CD4-positive, alpha-beta T cell treated with Interleukin-21 for 1 hour (primary cell): ENCODE data around the gene ZEB2.
"Not testable (repeated sequence)": the region's sequence is repeated elsewhere in the genome, so short reads cannot be mapped to it uniquely, and the experiment has no call there.

Experiments
- DNase-seq: peaks from one replicate; pipeline ENCODE4 v3.0.0-alpha.2; 2020

ZEB2 gene

DNA sequence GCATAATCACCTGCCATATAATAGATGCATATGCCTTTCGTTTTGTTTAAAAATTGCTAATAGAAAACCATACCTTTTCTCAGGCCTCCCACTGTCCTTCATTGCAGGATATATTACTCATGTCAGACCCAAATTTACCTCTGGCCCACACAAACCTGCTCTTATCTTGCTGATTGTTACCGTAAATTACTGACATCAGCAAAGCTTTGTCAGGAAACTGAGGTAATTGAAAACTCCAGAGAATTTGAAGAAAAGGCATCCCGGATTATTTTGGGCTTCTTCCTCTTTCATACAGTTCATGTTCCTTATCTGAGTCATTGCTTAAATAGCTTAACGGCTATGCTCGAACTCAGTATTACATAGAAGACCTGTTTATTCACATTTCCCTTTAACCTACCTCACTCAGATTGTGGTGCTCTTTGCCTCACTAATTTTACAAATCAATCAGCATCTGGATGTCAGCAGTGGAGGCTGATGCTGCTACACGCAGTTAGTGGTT lies 145.7 kb downstream of the ZEB2 start:
- DNase-seq: no peak

GRCh38 chr2:144372410-144373080 lies 147.4 kb downstream of the ZEB2 start:
- no peak for DNase-seq

- no peak for DNase-seq
These were observed 148.9 kb downstream of the ZEB2 start for GRCh38 chr2:144370937-144371584.

GRCh38 chr2:144369416-144369815 lies 150.5 kb downstream of the ZEB2 start:
- DNase-seq: no peak

GRCh38 chr2:144366825-144367429 lies 153.0 kb downstream of the ZEB2 start:
- DNase-seq: no peak

- no peak for DNase-seq
These were observed 154.8 kb downstream of the ZEB2 start for GRCh38 chr2:144364944-144365738.

DNA sequence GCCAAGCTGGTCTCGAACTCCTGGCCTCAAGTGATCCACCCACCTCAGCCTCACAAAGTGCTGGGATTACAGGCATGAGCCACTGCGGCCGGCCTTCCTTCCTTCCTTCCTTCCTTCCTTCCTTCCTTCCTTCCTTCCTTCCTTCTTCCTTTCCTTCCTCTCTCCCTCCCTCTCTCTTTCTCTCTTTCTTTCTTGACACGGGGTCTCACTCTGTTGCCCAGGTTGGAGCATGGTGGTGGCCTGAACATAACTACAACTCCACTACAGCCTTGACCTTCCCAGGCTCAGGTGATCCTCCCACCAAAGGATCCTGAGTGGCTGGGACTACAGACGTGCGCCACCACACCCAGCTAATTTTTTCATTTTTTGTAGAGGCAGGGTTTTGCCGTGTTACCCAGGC lies 155.7 kb downstream of the ZEB2 start:
- DNase-seq: not testable (repeated sequence)

- DNase-seq: no peak
These were observed 157.5 kb downstream of the ZEB2 start for GRCh38 chr2:144362401-144362800.

DNA sequence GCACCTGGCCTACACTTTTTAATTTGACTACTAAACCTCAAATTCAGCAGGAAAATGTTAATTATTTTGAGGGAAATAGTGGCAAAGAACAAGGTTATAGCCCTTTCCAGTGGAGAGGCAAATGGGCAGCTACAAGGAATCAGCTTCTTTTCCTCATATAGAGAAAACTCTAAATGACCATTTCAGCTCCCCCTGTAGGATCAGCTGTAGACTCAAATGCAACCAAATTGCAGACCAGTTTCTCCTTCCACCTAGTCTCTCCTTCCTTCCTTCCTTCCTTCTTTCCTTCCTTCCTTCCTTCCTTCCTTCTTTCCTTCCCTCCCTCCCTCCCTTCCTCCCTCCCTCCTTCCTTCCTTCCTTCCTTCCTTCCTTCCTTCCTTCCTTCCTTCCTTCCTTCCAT lies 158.2 kb downstream of the ZEB2 start:
- no peak for DNase-seq

GRCh38 chr2:144359684-144360083 lies 160.2 kb downstream of the ZEB2 start:
- no peak for DNase-seq

- no peak for DNase-seq
These were observed 160.9 kb downstream of the ZEB2 start for GRCh38 chr2:144358979-144359541.

- no peak for DNase-seq
These were observed 161.4 kb downstream of the ZEB2 start for GRCh38 chr2:144358374-144358964.

DNA sequence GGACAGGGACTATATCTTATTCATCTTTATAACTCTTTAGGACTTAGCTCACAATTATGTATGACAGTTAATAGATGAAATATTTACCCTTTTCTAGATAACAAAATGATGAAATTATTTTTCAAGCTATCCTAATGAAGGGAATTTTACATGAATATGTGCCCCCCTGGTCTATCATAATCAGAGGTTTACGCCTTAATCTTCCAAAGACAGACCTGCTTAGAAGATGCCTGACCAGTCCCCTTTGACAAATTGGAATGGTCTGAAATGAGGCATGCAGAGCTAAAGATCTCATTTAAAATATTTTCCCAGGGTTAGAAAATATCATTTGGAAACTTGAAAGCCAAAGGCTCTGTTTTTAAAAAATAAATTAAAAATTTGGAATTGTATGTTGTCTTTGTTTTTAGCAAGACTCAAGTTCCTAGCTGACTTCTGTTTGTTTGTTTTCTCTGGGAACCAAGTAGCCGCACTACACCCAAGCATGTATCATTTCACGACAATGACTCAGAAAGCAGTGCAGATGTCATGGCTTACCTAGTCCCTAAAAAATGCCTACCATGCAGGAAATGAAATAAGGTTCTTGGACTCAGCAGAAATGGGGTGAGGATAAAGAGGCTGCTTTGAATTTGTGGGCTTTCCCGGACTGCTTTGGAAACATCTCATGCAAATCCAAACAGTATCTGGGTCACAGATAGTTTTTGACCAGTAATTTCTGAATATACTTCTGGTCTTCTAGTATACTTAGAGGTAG lies 162.1 kb downstream of the ZEB2 start:
- no peak for DNase-seq

GRCh38 chr2:144356402-144356801 lies 163.5 kb downstream of the ZEB2 start:
- no peak for DNase-seq

DNA sequence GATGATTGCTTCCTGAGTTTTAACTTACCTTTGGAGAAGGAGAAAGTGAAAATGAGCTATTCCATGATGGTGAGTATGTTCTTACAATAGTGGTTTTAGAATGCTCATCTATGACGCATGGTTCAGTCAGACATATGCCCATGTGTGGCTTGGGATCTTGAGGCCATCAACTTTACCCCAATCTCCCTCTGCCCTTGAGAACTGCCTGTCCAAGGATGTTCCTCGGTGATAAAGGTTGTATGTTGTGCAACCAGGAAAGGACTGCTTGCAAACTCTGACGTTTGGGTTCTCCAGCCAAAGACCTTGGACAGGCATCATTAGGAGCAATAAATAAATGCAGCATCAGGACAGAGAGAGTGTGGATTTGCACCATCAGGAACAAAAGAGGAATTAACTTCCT lies 165.0 kb downstream of the ZEB2 start:
- DNase-seq: no peak

DNA sequence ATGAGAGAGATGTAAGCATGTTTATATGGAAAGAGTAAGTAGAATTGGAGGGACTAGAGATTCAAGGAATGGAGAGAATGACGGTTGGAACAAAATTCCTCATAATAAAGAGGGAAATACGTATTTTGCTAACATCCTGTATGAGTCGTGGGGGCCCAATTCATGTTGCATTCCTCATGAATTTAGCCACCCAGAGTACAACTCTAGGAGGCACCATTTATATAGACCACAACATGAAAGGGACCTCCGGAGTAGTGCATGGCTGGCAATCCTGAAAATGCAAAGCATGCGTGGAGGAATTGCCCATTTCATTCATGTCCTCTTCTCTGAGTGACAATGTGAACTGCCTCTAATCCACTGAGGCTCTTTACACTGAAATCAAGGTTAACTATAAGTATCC lies 168.2 kb downstream of the ZEB2 start:
- no peak for DNase-seq

- no peak for DNase-seq
These were observed 169.6 kb downstream of the ZEB2 start for GRCh38 chr2:144350151-144350802.

GRCh38 chr2:144349674-144350073 lies 170.2 kb downstream of the ZEB2 start:
- no peak for DNase-seq

DNA sequence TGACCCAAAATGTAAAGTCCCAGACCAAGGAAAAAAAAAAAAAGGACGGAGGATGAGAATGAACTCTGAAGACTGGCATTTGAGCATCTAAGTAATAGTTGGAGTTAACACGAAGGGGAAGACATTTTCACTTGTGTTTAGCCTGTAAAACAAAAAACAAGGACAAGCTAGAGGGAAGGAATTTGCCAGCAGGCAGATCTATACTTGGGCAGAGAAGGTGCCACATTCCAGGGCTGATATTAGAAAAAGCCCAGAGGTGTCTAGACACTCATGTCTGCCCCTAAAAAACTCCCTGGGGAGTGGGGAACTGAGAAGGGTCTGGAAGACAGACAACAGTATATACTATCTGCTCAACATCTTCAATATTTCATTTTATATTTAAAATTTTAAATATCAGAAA lies 171.1 kb downstream of the ZEB2 start:
- DNase-seq: no peak

DNA sequence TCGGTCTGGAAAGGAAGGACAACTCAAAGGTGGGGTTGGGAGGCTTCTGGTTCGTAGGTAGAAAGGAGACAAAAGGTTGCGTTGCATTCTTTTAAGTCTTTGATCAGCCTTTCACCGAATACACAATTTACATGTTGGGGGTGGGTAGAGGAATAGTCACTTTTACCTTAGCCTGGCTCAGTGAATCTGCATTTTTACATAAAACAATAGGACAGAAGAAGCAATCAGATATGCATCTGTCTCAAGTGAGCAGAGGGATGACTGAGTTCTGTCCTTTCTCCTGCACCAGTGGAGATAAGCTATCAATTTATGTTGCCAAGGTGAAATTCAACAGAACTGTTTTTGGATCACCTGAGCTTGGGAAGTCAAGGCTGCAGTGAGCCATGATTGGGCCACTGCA lies 173.7 kb downstream of the ZEB2 start:
- DNase-seq: no peak

DNA sequence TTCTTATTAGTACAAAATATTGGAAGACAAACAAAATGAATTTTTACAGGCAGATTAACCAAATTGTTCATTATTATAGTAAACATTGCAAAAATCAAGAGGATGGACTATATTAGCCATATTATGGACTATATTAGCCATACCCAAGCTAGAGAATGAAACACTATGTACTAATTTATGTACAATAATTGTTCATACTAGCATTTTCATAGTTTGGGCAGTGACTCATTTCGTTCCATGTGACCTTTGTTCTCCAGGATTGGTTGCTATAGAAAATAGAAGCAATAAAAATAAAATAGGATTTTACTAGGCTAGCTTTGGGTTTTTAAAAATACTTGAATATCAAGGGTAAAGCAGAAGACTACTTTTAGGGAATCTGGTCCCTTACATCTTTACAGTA lies 176.8 kb downstream of the ZEB2 start:
- DNase-seq: no peak
